GM19463 (cell line): ENCODE results near the gene MYO5C.

Experiments
- ATAC-seq: cut with Tn5 transposase; IDR thresholded peaks from one replicate; pipeline ENCODE4 v1.9.1; 2021; ENCODE audit warnings: mild to moderate bottlenecking, moderate library complexity; ENCODE audit not compliant: unreplicated experiment

MYO5C gene

DNA sequence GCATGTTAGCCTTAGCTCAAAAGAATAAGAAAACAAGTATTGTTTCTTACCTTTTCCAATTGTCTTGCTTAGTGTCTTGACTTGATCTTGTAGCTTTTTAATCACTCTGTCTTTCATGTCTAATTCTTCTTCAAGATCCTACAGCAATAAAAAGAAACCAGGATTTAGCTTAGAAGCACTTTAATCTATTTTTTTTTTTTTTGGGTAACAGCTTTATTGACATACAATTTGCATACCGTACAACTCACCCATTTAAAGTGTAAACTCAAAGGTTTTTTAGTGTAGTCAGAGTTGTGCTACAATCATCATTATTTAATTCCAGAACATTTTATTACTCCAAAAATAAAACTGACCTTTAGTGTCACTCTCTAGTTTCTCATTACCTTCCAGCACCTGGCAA lies 81.1 kb downstream of the MYO5C start:
- no peak for ATAC-seq

DNA sequence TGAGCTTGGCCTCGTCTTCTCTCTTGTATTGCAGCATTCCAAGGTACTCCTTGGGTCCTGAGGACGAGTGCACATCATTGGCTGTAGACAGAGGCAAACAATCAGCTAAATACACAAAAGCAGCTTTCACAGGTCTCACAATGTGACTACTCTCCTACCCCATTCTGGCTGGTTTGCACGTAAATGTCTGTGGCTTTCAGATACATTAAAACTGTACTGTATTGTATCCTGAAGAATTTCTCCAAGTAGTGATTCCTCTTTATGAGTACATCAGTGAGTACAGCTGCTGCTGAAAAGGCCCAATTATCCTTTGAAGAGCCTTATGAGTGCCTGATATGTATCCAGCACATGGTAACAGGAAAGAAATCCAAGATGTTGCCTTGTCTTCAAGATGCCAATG lies 82.4 kb downstream of the MYO5C start:
- no peak for ATAC-seq

DNA sequence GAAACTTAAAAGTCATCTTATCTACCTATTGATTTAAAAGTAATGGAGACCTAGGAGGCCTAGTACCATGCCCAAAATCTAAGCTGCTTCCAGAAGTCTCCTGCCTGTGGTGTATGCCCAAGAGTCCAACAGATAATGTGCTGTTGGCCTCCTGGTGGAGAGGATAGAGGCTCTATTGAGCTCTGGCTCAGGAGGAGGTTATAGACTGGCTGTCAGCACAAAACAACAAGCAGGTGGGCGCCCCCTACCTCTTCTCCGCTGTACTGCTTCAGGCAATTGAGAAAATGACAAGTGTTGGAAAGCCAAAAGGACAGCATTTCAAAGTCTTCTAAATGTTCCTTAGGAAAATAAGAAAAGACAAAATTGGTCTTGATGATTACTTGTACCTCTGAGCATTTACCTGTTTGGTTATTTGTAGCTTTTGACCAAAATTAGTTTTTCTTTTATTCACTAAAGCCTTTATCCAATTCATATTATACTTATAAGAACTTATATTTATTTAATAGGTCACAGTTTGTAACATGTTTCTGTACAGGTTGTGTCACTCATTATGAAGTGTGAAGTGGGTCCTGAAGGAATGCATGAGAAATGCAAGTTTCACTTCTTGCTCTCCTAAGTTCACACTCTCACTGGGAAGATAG lies 87.2 kb downstream of the MYO5C start:
- ATAC-seq, result peak; percentile 70

DNA sequence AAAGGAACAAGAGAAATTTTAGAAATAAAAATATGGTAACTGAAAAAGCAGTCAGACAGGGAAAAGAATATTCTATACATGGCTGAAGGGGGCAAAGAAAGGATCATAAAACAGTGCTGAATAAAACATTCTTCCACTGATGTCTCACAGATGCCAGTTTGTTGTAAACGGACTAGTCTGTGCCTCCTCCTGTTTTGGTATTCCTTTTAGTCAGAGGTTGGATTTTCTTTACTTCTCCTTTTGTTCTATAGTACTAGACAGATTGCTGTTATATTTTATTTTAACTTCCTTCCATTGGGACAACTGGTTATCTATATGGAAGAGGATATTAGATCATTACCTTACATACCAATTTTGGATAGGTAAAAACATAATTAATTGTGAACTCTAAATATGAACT lies 88.4 kb downstream of the MYO5C start:
- no peak for ATAC-seq

GRCh38 chr15:52206446-52206845 lies 89.2 kb downstream of the MYO5C start:
- ATAC-seq, result no peak

GRCh38 chr15:52204657-52205056 lies 90.9 kb downstream of the MYO5C start:
- ATAC-seq, result no peak

GRCh38 chr15:52200831-52201365 lies 94.7 kb downstream of the MYO5C start:
- ATAC-seq, result no peak

DNA sequence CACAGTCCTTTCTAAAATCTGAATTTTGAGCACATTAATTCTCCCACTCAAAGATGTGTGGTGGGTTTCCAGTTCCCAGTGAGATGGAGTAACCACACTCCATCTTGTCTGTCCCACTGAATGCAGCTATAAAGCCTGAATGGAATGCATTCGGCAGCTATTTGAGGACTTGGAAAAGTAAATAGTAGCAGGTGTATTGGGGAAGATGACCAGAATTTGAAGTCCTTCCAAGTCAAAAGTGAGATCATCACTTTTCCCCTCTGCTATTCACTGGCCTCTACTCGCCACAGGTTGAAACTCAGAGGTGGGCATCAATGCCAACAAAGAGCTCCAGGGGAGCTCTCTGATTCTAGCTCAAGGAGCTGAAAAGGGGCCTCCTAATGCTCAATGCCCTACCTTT lies 96.3 kb downstream of the MYO5C start:
- no peak for ATAC-seq

DNA sequence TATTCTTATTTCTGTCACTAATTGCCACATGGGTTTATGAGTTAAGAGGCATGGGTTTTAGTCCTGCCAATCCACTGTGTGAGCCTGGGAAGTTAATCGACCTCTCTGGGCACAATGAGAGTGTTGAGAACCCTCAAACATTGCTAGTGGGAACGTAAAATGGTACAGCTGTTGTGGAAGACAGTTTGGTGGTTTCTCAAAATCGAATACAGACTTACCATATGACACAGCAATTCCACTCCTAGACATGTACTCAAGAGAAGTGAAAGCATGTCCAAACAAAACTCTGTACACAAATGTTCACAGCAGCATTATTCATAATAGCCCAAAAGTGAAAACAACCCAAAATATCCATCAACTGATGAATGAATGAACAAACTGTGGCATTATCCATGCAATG lies 98.7 kb downstream of the MYO5C start:
- ATAC-seq, result no peak

GRCh38 chr15:52193791-52194190 lies 101.8 kb downstream of the MYO5C start:
- ATAC-seq, result no peak

GRCh38 chr15:52193321-52193720 lies 102.3 kb downstream of the MYO5C start:
- no peak for ATAC-seq

- ATAC-seq, result no peak
Measured at GRCh38 chr15:52191207-52191606, 104.4 kb downstream of the MYO5C start, which contains the start of gene GNB5. GNB5 (minus strand) TSS chr15:52191392; CDS start chr15:52184676, 6,716 bp downstream.

GRCh38 chr15:52186651-52187486 lies 108.7 kb downstream of the MYO5C start:
- no peak for ATAC-seq

DNA sequence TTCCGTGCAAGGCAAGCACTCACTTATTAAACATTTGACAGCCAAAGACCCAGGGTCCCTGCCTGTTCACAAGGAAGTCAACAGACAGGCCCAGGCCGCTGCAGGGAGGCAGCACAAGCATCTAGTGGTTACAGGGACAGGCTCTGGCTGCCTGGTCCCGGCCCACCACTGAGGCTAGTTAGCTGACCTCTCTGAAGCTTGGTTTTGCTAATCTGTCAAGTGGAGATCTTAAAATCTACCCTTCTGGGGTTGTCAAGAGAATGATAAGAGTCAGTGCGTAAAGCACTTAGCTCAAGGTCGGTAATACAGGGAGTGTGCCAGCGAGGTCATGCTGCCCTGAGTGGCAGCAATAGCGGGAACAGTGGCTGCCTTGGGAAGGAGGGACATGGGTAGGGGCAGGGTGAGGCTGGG lies 110.4 kb downstream of the MYO5C start:
- ATAC-seq, result no peak

DNA sequence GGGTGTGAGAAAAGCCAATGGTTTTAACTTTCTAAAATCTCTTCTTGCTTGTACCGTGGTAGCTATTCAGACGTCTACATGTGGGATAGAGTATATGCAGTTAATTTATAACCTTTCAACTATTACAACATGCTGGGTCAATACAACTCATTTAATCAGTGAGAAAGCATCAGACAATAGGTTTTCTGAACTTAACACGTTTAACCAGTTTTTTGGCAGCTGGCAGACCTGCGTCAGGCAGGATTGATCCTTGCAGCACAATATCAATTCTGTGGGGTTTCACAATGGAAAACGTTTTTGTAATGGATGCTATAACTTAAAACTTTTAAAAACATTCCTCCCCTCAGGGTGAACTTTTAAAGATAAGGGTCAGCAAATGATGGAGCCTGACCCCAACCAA lies 110.9 kb downstream of the MYO5C start:
- ATAC-seq, result no peak

DNA sequence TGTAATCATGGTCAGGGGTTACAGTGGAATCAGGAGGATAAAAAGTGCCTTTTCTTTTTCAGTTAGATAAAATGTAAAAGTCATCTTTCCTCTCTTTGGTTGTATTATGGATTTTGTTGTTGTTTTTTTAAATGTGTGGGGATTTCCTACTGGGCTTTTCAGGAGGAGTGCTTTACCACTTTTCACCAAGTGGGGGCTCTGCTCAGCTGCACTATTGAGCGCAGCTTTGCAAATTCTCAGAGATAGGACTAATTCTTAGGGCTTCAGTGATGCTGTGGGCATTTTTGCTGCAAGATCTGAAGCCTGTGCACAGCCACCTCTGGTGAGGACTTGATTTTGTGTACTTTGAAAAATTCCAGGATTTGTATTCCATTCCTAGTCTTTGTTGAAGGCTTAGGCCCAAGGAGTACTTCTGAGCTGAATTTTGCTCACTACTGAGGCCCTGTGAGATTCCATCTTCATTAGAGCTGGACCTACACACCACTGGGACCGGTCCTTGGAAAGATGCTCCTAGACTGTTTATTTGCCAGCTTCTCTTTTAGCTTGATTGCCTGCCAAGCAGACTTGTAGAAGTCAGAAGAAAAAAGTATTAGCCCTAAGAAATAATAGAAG lies 111.9 kb downstream of the MYO5C start:
- no peak for ATAC-seq

- no peak for ATAC-seq
Measured at GRCh38 chr15:52181938-52182780, 113.4 kb downstream of the MYO5C start.

DNA sequence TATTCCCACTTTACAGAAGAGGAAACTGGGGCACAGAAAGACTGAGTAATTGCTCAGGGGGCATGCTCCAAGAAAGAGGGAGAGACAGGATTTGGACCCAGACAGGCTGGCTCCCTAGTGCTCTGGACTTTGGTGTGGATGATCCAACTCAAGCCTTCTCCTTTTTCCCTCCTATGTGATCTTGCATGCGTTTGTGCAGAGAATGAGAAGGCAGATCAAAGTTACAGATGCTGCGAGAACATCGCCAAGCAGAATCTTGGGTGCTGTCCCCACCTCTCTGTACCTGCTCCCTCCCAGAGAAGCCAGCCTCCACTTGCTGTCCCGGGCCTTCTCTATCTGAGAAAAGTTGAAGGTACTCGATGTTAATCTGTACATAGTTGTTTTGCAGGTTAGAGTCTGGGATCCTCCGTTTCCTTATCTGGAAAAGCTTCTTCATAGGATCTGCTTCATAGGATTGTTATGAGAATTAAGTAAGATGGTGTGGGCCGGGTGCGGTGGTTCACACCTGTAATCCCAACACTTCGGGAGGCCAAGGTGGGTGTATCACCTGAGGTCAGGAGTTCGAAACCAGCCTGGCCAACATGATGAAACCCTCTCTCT lies 114.7 kb downstream of the MYO5C start:
- ATAC-seq, result no peak

DNA sequence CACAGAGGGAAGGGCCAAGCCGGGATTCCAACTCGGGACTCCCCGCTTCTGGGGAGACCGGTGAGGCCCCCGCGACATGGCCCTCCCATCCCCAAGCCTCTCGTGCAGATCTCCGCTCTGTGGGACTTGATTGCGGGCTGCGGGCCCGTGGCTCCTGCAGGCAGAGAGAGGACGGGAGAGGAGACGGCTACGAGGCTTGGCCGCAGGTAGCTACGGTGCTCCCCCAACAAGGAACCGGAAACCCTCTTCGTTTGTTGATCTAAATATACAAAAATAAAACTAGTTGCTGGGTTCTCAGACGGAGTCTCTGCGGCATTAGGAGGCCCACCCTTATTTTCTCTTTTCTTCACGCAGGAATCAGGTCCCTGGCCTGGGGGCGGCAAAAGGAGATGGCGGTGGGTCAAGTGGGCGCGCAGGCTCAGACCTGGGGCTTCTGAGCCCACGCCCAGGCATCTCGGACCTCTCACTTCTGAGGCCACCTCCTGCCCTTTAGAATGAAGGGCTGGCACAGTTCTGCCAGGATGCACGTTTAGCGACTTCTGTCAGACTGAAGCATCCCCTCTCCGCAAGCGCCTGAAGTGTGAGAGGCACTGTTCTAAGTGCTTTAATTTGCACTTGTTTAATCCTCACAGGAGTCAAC lies 115.3 kb downstream of the MYO5C start:
- peak; percentile 18 for ATAC-seq
